Pancreas (tissue), 10 donors: ENCODE results near the gene NDUFA8. TPM values are rescaled to one million over a fixed set of nuclear protein-coding genes. Genes with fewer than 3 reads are reported as not detected.

Experiments used
- ATAC-seq, 4 donors: fragments of 200-7000 bp; cut with Tn5 transposase; one replicate each; pipeline versions ENCODE4 v1.8.0 to v1.9.1; 2020; ENCODE audit warnings: mild to moderate bottlenecking in 4 of 4, moderate library complexity in 4 of 4
- DNase-seq, 6 donors: peaks; one replicate each; pipeline ENCODE4 v3.0.0-alpha.2; 2020
- FAIRE-seq: peaks from 2 replicates; lab custom pipeline; 2012; peaks lifted over from hg19 to GRCh38; lab: Jason Lieb, UNC
- H3K27ac ChIP-seq, 4 donors: fragments of 200-600 bp; sonication (generic); 1 replicate in 3 of 4; 2 replicates in 1 of 4; pipeline versions ENCODE4 v1.5.0 to v1.8.0; 2020
- H3K27me3 ChIP-seq, 4 donors: fragments of 200-600 bp; one replicate each; pipeline ENCODE4 v1.8.0; 2021
- H3K36me3 ChIP-seq, 3 donors: fragments of 200-600 bp; sonication (generic) in 1 of 3; one replicate each; pipeline versions ENCODE4 v1.5.0 to v1.8.0; 2020 to 2021
- H3K4me1 ChIP-seq, 3 donors: fragments of 200-600 bp; one replicate each; pipeline ENCODE4 v1.8.0; 2021
- H3K4me3 ChIP-seq, 4 donors: fragments of 200-600 bp; sonication (generic) in 2 of 4; one replicate each; pipeline versions ENCODE4 v1.5.0 to v1.8.0; 2020 to 2021
- H3K9me3 ChIP-seq, 4 donors: fragments of 200-600 bp; one replicate each; pipeline ENCODE4 v1.8.0; 2021
- WGBS, 2 donors: extraction: QIAGEN DNeasy Blood & Tissue Kit; methylation state at CpG; one replicate each; pipeline ENCODE4 v1.1.7; 2013; 5-methylcytosine and 5-hydroxymethylcytosine counted together
- intact Hi-C, 3 donors: fragments of 100-400 bp; cut with DNase I; formaldehyde crosslinking; loops; one replicate each; pipeline versions ENCODE4 v1.11.1 to v1.14.2; 2022
- microRNA-seq, 2 donors: library from miRNA; unstranded; fragments of <30 nt; microRNA quantifications; one replicate each; pipeline versions ENCODE4 to v1.1.0, GENCODE V29; 2019 to 2020
- polyA plus RNA-seq, 2 donors: library from polyadenylated mRNA; stranded (reverse); fragments of 200-250 nt; gene quantifications; one replicate each; pipeline ENCODE4 v1.2.3, GENCODE V29; 2013
- total RNA-seq, 6 donors: library from RNA; stranded (reverse); fragmentation: NEBNext Ultra II Directional in 4 of 6; extraction: Animal tissue kit (Norgen Biotek cat#: 25700) in 4 of 6; gene quantifications; one replicate each; pipeline versions ENCODE4 v1.2.1 to v1.2.4, GENCODE V29; 2021 to 2023
- TF ChIP-seq, protein P1 (sequence below), 4 donors: fragments of 200-600 bp; sonication (generic) in 3 of 4; IDR thresholded peaks; one replicate each; pipeline versions ENCODE4 v1.5.0 to v1.8.0; 2021; ENCODE audit warnings: antibody characterized with exemption in 4 of 4
- donor health status: healthy with polysubstance abuse.
- donor health status: DM: no; HTN: no; CAD: no; lungs with moderate emphysema.
- donor health status: DM: no; HTN: no; CAD: no.
- donor health status: control.
- donor health status: control.
- donor health status: Bipolar disorder and iron deficiency.
- donor health status: DM: yes; HTN: yes; CAD: no.
- donor health status: DM: no; HTN: no; CAD: no.
- donor health status: DM: no; HTN: no; CAD: no.
- donor health status: DM: yes; HTN: yes; CAD: no.

The NDUFA8 gene
- total and polyA plus RNA-seq, 8 donors = 10.7 to 37.3 (median 16.4) TPM

DNA sequence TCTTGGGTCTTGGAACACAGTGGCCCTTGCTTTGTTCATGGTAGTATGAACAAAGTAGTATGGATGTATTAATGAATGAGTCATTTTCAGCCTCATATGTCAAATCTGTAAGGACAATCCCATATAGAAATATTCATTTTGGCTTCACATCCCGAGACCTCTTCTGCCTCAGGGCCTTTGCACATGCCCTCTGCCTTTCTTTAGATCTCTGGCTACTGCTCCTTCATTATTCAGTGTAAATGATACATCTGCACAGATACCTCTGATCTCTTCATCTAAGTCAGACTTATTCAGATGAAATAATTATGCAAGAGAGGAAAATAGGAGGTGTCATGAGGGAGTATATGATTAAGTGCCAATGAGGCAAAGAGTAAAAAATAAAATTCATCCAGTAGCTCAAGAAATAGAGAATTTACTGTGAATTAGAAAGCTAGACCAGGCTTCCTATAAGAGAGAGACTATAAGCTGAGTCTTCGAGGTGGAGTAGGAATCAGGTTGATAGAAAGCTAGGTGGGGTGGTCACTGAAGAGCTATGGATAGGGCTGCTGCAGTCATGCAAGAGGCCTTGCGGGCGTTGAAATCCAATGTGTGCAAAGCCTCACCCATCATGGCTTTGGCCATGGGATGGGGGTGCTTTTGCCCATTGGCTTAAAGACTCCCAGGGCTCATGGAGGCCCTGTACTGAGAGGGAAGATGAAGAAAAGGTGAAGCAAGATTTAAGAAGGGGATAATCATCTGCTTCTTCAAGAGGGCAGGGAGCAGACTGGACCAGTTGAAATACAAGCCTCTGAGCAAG is 62.8 kb downstream of the NDUFA8 start:
- FAIRE-seq = no peak

DNA sequence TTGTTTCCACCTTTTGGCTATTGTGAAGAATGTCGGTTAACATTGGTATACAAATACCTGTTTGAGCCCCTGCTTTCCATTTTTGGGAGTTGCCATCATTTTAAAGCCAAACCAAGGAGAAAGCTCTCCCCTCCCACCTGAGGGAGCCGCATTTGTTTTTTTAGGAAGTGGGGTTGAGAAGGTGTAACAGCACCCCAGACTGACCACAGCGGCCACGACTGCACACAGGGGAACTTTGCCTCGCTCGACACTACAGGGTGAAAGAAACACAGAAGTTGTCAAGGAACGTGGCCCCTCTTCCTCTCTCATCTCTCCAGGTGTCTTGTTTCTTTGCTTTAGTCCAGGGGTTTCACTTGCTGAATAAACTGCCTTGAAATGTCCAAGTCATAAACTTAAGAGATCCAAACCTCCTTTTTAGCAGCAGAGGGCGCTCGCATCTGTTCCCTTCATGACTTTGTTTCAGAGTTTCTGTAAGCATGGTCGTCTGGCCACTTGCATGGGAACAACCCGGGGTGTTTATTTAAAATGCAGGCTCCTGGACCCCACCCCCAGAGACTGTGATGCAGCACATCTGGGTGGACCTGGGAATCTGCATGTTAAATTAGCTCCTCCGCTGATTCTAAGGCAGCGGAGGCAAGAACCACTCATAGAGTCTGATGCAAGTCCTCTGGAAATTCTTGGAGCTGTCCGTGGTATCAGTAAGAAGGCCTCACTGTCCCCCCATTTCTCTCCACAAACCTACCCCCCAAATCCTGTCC is 64.4 kb downstream of the NDUFA8 start:
- ATAC-seq (no peak), FAIRE-seq (no peak), DNase-seq (peak in 1 of 6 donors; percentile 59)
- Histone ChIP-seq H3K4me3 (no peak overlapping the region), H3K27me3 (no peaks in the 10 kb centered on the region), H3K27ac (no peak overlapping the region), H3K36me3 (no peaks in the 10 kb centered on the region), H3K4me1 (peaks cover 9 to 18% (median 10%) of the 10 kb centered on the region in 3 donors), H3K9me3 (no peaks in the 10 kb centered on the region)
- intact Hi-C loops = no loop called here
- WGBS, 2 donors = 25 to 26% methylated on average over 14 of the region's 14 CpGs
- TF ChIP-seq, protein P1, sequence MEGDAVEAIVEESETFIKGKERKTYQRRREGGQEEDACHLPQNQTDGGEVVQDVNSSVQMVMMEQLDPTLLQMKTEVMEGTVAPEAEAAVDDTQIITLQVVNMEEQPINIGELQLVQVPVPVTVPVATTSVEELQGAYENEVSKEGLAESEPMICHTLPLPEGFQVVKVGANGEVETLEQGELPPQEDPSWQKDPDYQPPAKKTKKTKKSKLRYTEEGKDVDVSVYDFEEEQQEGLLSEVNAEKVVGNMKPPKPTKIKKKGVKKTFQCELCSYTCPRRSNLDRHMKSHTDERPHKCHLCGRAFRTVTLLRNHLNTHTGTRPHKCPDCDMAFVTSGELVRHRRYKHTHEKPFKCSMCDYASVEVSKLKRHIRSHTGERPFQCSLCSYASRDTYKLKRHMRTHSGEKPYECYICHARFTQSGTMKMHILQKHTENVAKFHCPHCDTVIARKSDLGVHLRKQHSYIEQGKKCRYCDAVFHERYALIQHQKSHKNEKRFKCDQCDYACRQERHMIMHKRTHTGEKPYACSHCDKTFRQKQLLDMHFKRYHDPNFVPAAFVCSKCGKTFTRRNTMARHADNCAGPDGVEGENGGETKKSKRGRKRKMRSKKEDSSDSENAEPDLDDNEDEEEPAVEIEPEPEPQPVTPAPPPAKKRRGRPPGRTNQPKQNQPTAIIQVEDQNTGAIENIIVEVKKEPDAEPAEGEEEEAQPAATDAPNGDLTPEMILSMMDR (IDR thresholded peaks at IDR 0.05) = peak; percentile 22 to 54 (median 39)

More for the DNA sequence above, 62.8 kb downstream of the NDUFA8 start:
- Histone ChIP-seq H3K27ac (no peak overlapping the region), H3K9me3 (no peaks in the 10 kb centered on the region), H3K36me3 (no peaks in the 10 kb centered on the region), H3K4me1 (peaks cover 0 to 5% (median 1%) of the 10 kb centered on the region in 3 donors), H3K4me3 (no peak overlapping the region), H3K27me3 (no peaks in the 10 kb centered on the region)
- ATAC-seq = no peak
- intact Hi-C loops = no loop called here
- 76 to 90% methylated on average over 4 of the region's 4 CpGs for whole genome bisulfite sequencing, 2 donors
- DNase-seq = no peak
- TF ChIP-seq, protein P1 (IDR thresholded peaks at IDR 0.05) = no peak

Small RNAs within 50 kb of the gene (microRNA-seq; reads per million reads assigned to microRNA genes)
- 0 reads per million in 2 donors for gene MIR4478

Other genes starting within 250 kb of the NDUFA8 start
- 1 to 10 TPM; 4.6 to 7.5 (median 6.0) TPM for gene TTLL11, start 66.5 kb downstream of the NDUFA8 start, total RNA-seq
- 1 to 10 TPM; 3.4 to 3.8 TPM for gene TTLL11, start 66.5 kb downstream of the NDUFA8 start, polyA plus RNA-seq
- under 1 TPM in 2 of 6 donors, not detected in 4; 0.71 to 0.79 TPM for gene MORN5, start 129 bp upstream of the NDUFA8 start, total RNA-seq
- under 1 TPM in 1 of 2 donors, not detected in 1; 0.45 TPM for gene MORN5, start 129 bp upstream of the NDUFA8 start, polyA plus RNA-seq
- 1 to 10 TPM in 2 of 6 donors, under 1 TPM in 4; 0.22 to 1.2 (median 0.86) TPM for gene LHX6, start 69.2 kb upstream of the NDUFA8 start, total RNA-seq
- 1 to 10 TPM; 1.5 to 1.7 TPM for gene LHX6, start 69.2 kb upstream of the NDUFA8 start, polyA plus RNA-seq
- 10 to 100 TPM in 1 of 6 donors, 1 to 10 TPM in 5; 5.0 to 10.5 (median 7.4) TPM for gene RBM18, start 105.1 kb upstream of the NDUFA8 start, total RNA-seq
- 1 to 10 TPM; 1.7 to 4.9 TPM for gene RBM18, start 105.1 kb upstream of the NDUFA8 start, polyA plus RNA-seq
- gene MRRF, start 105.1 kb upstream of the NDUFA8 start, total RNA-seq = 10 to 100 TPM; 13.0 to 22.9 (median 17.5) TPM
- 10 to 100 TPM; 15.1 to 27.8 TPM for gene MRRF, start 105.1 kb upstream of the NDUFA8 start, polyA plus RNA-seq
- gene PTGS1, start 211.2 kb upstream of the NDUFA8 start, total RNA-seq = 1 to 10 TPM in 3 of 6 donors, under 1 TPM in 3; 0.32 to 9.9 (median 1.6) TPM
- gene PTGS1, start 211.2 kb upstream of the NDUFA8 start, polyA plus RNA-seq = 1 to 10 TPM in 1 of 2 donors, under 1 TPM in 1; 0.76 to 1.1 TPM